Lung (tissue), 16 donors: ENCODE measurements around the gene UNC13B. TPM values are rescaled to one million over a fixed set of nuclear protein-coding genes. Genes with fewer than 3 reads are reported as not detected.

ENCODE experiments used
- ATAC-seq: fragments of 200-7000 bp; cut with Tn5 transposase; one replicate; pipeline ENCODE4 v1.9.1; 2020; ENCODE audit warnings: moderate number of reproducible peaks; ENCODE audit not compliant: insufficient read depth, low FRiP score
- DNase-seq, 3 donors: peaks; one replicate each; pipeline ENCODE4 v3.0.0-alpha.2; 2013 to 2017
- H3K27ac ChIP-seq, 2 donors: one replicate each; pipeline ENCODE4 v1.5.1; 2013; ENCODE audit warnings: mild to moderate bottlenecking in 2 of 2, moderate library complexity in 2 of 2, control low read depth in 1 of 2, inconsistent platforms in 1 of 2, low read depth in 1 of 2, low read length in 1 of 2
- H3K27me3 ChIP-seq, 3 donors: one replicate each; pipeline ENCODE4 v1.5.1; 2013; ENCODE audit warnings: low read length in 2 of 3; ENCODE audit not compliant: control insufficient read depth in 3 of 3, insufficient read depth in 3 of 3
- H3K36me3 ChIP-seq, 4 donors: one replicate each; pipeline ENCODE4 v1.5.1; 2013; ENCODE audit warnings: low read length in 4 of 4, mild to moderate bottlenecking in 1 of 4, moderate library complexity in 1 of 4; ENCODE audit not compliant: control insufficient read depth in 4 of 4, insufficient read depth in 4 of 4
- H3K4me1 ChIP-seq, 5 donors: one replicate each; pipeline ENCODE4 v1.5.1; 2013; ENCODE audit warnings: low read length in 5 of 5, mild to moderate bottlenecking in 2 of 5, moderate library complexity in 1 of 5; ENCODE audit not compliant: control insufficient read depth in 5 of 5, insufficient read depth in 5 of 5
- H3K4me3 ChIP-seq: one replicate; pipeline ENCODE4 v1.5.1; 2013; ENCODE audit warnings: mild to moderate bottlenecking, control low read depth, moderate library complexity
- H3K9ac ChIP-seq, 2 donors: one replicate each; pipeline ENCODE4 v1.5.1; 2013; ENCODE audit warnings: low read length in 2 of 2, control low read depth in 1 of 2; ENCODE audit not compliant: insufficient read depth in 1 of 2
- H3K9me3 ChIP-seq, 4 donors: one replicate each; pipeline ENCODE4 v1.5.1; 2013; ENCODE audit warnings: low read length in 3 of 4, mild to moderate bottlenecking in 1 of 4, moderate library complexity in 1 of 4; ENCODE audit not compliant: control insufficient read depth in 4 of 4, insufficient read depth in 3 of 4
- CTCF ChIP-seq: IDR thresholded peaks from 2 replicates; pipeline ENCODE4 v1.5.1; 2012; ENCODE audit warnings: mild to moderate bottlenecking; ENCODE audit errors: control extremely low read depth, extremely low read depth
- WGBS, 2 donors: extraction: QIAGEN DNeasy Blood & Tissue Kit; methylation state at CpG; one replicate each; pipeline ENCODE4 v1.1.7; 2013; 5-methylcytosine and 5-hydroxymethylcytosine counted together
- long read RNA-seq, 5 donors: transcript quantifications; one replicate each; lab custom pipeline, GENCODE V29; 2026
- polyA plus RNA-seq, 2 donors: library from polyadenylated mRNA; stranded (reverse); fragments of 200-250 nt; gene quantifications; one replicate each; pipeline ENCODE4 v1.2.1, GENCODE V29; 2013
- total RNA-seq, 2 donors: library from RNA; depleted of rRNA in 1 of 2; stranded (reverse); fragments of >200 nt in 1 of 2; gene quantifications; one replicate each; pipeline ENCODE4 v1.2.1, GENCODE V29; 2014 to 2021
- donor health status: control.
- donor health status: control.
- donor health status: Bipolar disorder and iron deficiency.
- donor health status: healthy.
- donor health status: DM: yes; HTN: yes; CAD: no.

UNC13B gene
- total RNA-seq, result 100 to 1,000 TPM in 1 of 2 donors, 10 to 100 TPM in 1; 94.9 to 102 TPM
- polyA plus RNA-seq, result 10 to 100 TPM; 25.8 to 34.0 TPM
- long read RNA-seq, donor 1, full-length matches to known transcripts, result 1 of 82 reads
- long read RNA-seq, donor 1, partial matches to known transcripts, result 81 of 82 reads
- long read RNA-seq, donor 1, other reads (novel, unspliced or antisense), result 0 of 82 reads
- long read RNA-seq, donor 2, partial matches to known transcripts, result 6 of 6 reads
- long read RNA-seq, donor 2, other reads (novel, unspliced or antisense), result 0 of 6 reads
- long read RNA-seq, donor 3, full-length matches to known transcripts, result 1 of 1 reads
- long read RNA-seq, donor 3, partial matches to known transcripts, result 0 of 1 reads
- long read RNA-seq, donor 3, other reads (novel, unspliced or antisense), result 0 of 1 reads
- long read RNA-seq, donor 4, partial matches to known transcripts, result 6 of 6 reads
- long read RNA-seq, donor 4, other reads (novel, unspliced or antisense), result 0 of 6 reads
- long read RNA-seq, donor 5, partial matches to known transcripts, result 96 of 96 reads
- long read RNA-seq, donor 5, other reads (novel, unspliced or antisense), result 0 of 96 reads

GRCh38 chr9:35161713-35162604 is at the start of gene UNC13B:
Gene UNC13B, plus strand, starts transcription at chr9:35162009. Its CDS starts 275 bp downstream, at chr9:35162284.
- no peak for TF ChIP-seq CTCF
- Histone ChIP-seq H3K9ac (peak within 1 kb of the TSS; percentile 65 to 91), H3K4me1 (peaks cover 0 to 11% (median 3%) of the 10 kb centered on the region in 5 donors), H3K36me3 (no peaks in the 10 kb centered on the region), H3K27ac (peak within 1 kb of the TSS; percentile 90 to 98), H3K27me3 (no peaks in the 10 kb centered on the region), H3K9me3 (no peaks in the 10 kb centered on the region), H3K4me3 (peak within 1 kb of the TSS; percentile 91)
- DNase-seq (peak; percentile 95 to 97 (median 95)), ATAC-seq (peak; percentile 98)
- 0 to 1% methylated on average over 67 to 70 of the region's 70 CpGs for WGBS, 2 donors

DNA sequence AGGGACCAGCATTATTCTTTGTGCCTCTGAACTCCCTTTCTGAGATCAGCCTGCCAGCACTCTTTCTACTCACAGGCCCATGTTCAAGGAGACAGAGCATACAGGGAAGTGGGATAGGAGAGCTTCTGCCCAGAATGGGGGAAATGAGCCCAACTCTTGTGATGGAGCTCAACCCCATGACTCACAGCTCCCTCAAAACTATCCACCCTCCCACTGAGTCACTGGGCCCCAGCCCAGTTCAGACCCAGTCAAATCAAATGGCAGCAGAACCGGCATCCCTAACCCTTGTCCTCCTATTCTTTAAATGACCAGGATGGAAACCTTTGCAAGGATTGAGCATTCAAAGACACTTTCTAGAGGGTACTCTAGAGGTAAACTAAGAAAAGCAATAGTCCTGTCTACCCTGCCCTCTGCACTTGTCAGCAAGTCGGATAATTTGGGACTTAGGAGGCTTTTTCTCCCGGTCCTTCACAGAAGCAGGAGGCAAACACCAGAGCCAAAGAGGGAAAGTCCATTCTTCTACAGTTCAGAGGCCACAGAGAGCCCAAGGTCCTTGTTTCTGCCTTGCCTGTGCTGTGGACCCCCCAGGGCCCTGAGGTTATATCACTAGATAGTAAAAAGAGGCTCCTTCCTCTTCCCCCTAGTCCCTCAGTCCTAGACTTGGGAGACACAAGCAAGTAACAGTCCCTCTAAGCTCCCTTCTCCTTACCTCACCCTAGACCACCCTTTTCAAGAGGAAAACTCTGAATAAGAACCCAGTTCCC is 49.4 kb upstream of the UNC13B start:
- WGBS, 2 donors, result 81 to 87% methylated on average over 3 of the region's 3 CpGs
- H3K27me3 ChIP-seq, result no peaks in the 10 kb centered on the region
- no peak for ATAC-seq
- peak overlapping the region; percentile 62 to 90 for H3K27ac ChIP-seq
- H3K4me1 ChIP-seq, result peaks cover 14 to 48% (median 32%) of the 10 kb centered on the region in 5 donors
- no peaks in the 10 kb centered on the region for H3K9me3 ChIP-seq
- no peak overlapping the region for H3K4me3 ChIP-seq
- no peak for TF ChIP-seq CTCF
- no peak for DNase-seq
- peak overlapping the region in 1 of 2 donors; percentile 67 for H3K9ac ChIP-seq
- H3K36me3 ChIP-seq, result peaks cover 0 to 9% (median 4%) of the 10 kb centered on the region in 4 donors

DNA sequence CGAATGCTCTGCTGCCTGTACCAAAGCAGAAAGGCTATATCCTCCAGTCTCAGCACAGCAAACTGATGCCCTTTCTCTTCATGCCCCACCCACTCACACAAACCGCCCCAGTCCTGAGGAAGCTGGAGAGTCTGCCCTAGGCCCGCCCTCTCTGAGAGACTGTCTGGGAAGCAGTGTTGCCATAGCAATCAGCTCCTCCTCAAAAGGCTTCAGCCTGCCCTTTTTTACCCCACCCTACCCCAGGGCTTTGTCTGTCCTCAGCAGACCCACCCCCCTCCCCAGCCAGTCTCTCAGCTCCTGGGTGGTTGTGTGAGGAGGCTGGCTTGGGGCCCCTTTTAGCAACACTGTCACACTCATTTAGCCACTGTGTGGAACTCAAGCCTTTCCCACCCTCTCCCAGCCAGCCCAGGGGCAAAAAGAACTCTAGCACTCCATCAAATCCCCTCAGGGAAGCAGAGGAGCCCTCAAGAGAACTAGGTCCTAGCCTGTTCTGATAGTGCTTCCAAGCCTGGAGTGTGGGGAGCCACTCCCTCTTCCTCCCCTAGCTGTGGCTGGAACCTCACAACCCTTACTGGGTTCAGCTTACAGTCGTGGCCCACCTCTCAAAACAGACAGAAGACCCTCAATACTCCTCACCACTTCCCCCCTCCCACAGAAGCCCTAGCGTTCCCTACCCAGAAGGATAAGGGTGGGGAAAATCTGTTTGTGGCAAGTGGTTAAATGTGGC is 47.5 kb upstream of the UNC13B start:
- peak; percentile 2 for ATAC-seq
- H3K4me3 ChIP-seq, result peak overlapping the region; percentile 57
- no peak for TF ChIP-seq CTCF
- no peaks in the 10 kb centered on the region for H3K36me3 ChIP-seq
- no peaks in the 10 kb centered on the region for H3K27me3 ChIP-seq
- H3K4me1 ChIP-seq, result peaks cover 14 to 48% (median 32%) of the 10 kb centered on the region in 5 donors
- H3K9ac ChIP-seq, result peak overlapping the region in 1 of 2 donors; percentile 85
- H3K27ac ChIP-seq, result peak overlapping the region; percentile 90 to 92
- 2 to 4% methylated on average over 5 of the region's 5 CpGs for WGBS, 2 donors
- peak; percentile 90 to 94 (median 93) for DNase-seq
- no peaks in the 10 kb centered on the region for H3K9me3 ChIP-seq
